Upper lobe of left lung (tissue), 6 donors: ENCODE results near the gene EVA1B. TPM values are rescaled to one million over a fixed set of nuclear protein-coding genes. Genes with fewer than 3 reads are reported as not detected.

Source experiments
- ATAC-seq, 2 donors: fragments of 200-7000 bp; cut with Tn5 transposase; one replicate each; pipeline ENCODE4 v1.9.1; 2022; ENCODE audit warnings: mild to moderate bottlenecking in 2 of 2, moderate library complexity in 2 of 2; ENCODE audit not compliant: low FRiP score in 2 of 2
- DNase-seq, 2 donors: peaks; one replicate each; pipeline ENCODE4 v3.0.0-alpha.2; 2019 to 2020
- H3K27ac ChIP-seq, 4 donors: fragments of 200-600 bp; sonication (generic); one replicate each; pipeline ENCODE4 v1.5.1; 2016 to 2019
- H3K27me3 ChIP-seq, 4 donors: fragments of 200-600 bp; sonication (generic); one replicate each; pipeline ENCODE4 v1.5.1; 2017 to 2019
- H3K36me3 ChIP-seq, 4 donors: fragments of 200-600 bp; sonication (generic); one replicate each; pipeline ENCODE4 v1.5.1; 2016 to 2019
- H3K4me1 ChIP-seq, 4 donors: fragments of 200-600 bp; sonication (generic); one replicate each; pipeline ENCODE4 v1.5.1; 2018 to 2019
- H3K4me3 ChIP-seq, 4 donors: fragments of 200-600 bp; sonication (generic); one replicate each; pipeline ENCODE4 v1.5.1; 2017 to 2019; ENCODE audit warnings: mild to moderate bottlenecking in 2 of 4, moderate library complexity in 1 of 4
- H3K9me3 ChIP-seq, 4 donors: fragments of 200-600 bp; sonication (generic); one replicate each; pipeline ENCODE4 v1.5.1; 2018 to 2019
- EP300 ChIP-seq, 4 donors: sonication (generic); formaldehyde crosslinking; IDR thresholded peaks; one replicate each; pipeline ENCODE4 v1.5.1; 2017; ENCODE audit warnings: antibody characterized with exemption in 4 of 4, control low read depth in 2 of 4
- POLR2A ChIP-seq, 4 donors: fragments of 450-650 bp; IDR thresholded peaks; one replicate each; pipeline ENCODE4 v1.5.1; 2016 to 2017; ENCODE audit warnings: antibody characterized with exemption in 4 of 4, mild to moderate bottlenecking in 2 of 4
- POLR2AphosphoS5 ChIP-seq, 2 donors: sonication (generic); formaldehyde crosslinking; IDR thresholded peaks; one replicate each; pipeline ENCODE4 v1.5.1; 2017; ENCODE audit warnings: antibody characterized with exemption in 2 of 2
- WGBS, 2 donors: methylation state at CpG; one replicate each; pipeline ENCODE4 v1.1.5; 2017 to 2018; 5-methylcytosine and 5-hydroxymethylcytosine counted together
- total RNA-seq, 6 donors: library from RNA; depleted of rRNA in 4 of 6; stranded (reverse); fragments of >200 nt in 4 of 6; gene quantifications; one replicate each; pipeline versions ENCODE4 v1.1.0 to v1.2.1, GENCODE V29; 2016 to 2021
- TF ChIP-seq, protein P1 (sequence below), 6 experiments: fragments of 450-650 bp in 4 of 6; fragments of 200-600 bp in 2 of 6; sonication (generic) in 2 of 6; IDR thresholded peaks; one replicate each; pipeline ENCODE4 v1.5.1; 2016 to 2019; ENCODE audit warnings: antibody characterized with exemption in 6 of 6
- donor health status: DM: no; HTN: no; CAD: no; lungs with moderate emphysema.
- donor health status: DM: no; HTN: yes; CAD: no; lungs with severe emphysema.

The EVA1B gene
- total RNA-seq, 6 donors from 2014 or later: 24.3 to 97.9 (median 36.6) TPM

GRCh38 chr1:36305915-36306209, 17.6 kb downstream of the EVA1B start:
- WGBS, 2 donors: 57 to 72% methylated on average over 7 of the region's 7 CpGs
- H3K27ac ChIP-seq: peak overlapping the region; percentile 79 to 90 (median 86)
- H3K27me3 ChIP-seq: no peaks in the 10 kb centered on the region
- peaks cover 12 to 38% (median 33%) of the 10 kb centered on the region in 4 donors for H3K36me3 ChIP-seq
- peak in 1 of 2 donors; percentile 53 for DNase-seq
- TF ChIP-seq EP300 (IDR thresholded peaks at IDR 0.05) (no peak), POLR2A (IDR thresholded peaks at IDR 0.05) (no peak), POLR2AphosphoS5 (IDR thresholded peaks at IDR 0.05) (peak in 1 of 2 donors; percentile 1)
- TF ChIP-seq, protein P1, sequence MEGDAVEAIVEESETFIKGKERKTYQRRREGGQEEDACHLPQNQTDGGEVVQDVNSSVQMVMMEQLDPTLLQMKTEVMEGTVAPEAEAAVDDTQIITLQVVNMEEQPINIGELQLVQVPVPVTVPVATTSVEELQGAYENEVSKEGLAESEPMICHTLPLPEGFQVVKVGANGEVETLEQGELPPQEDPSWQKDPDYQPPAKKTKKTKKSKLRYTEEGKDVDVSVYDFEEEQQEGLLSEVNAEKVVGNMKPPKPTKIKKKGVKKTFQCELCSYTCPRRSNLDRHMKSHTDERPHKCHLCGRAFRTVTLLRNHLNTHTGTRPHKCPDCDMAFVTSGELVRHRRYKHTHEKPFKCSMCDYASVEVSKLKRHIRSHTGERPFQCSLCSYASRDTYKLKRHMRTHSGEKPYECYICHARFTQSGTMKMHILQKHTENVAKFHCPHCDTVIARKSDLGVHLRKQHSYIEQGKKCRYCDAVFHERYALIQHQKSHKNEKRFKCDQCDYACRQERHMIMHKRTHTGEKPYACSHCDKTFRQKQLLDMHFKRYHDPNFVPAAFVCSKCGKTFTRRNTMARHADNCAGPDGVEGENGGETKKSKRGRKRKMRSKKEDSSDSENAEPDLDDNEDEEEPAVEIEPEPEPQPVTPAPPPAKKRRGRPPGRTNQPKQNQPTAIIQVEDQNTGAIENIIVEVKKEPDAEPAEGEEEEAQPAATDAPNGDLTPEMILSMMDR (IDR thresholded peaks at IDR 0.05): no peak
- H3K4me3 ChIP-seq: peak overlapping the region in 3 of 4 donors; percentile 77 to 90 (median 81)
- peaks cover 13 to 27% (median 22%) of the 10 kb centered on the region in 4 donors for H3K4me1 ChIP-seq
- H3K9me3 ChIP-seq: no peaks in the 10 kb centered on the region
- peak; percentile 1 to 52 for ATAC-seq

- Histone ChIP-seq H3K9me3 (no peaks in the 10 kb centered on the region), H3K4me1 (peaks cover 14 to 30% (median 26%) of the 10 kb centered on the region in 4 donors), H3K27me3 (no peaks in the 10 kb centered on the region), H3K36me3 (peaks cover 15 to 44% (median 38%) of the 10 kb centered on the region in 4 donors), H3K4me3 (peak overlapping the region in 2 of 4 donors; percentile 81 to 90), H3K27ac (peak overlapping the region; percentile 79 to 90 (median 86))
- no peak for TF ChIP-seq POLR2AphosphoS5 (IDR thresholded peaks at IDR 0.05)
- TF ChIP-seq, protein P1 (IDR thresholded peaks at IDR 0.05): no peak
- no peak for TF ChIP-seq POLR2A (IDR thresholded peaks at IDR 0.05)
- no peak for TF ChIP-seq EP300 (IDR thresholded peaks at IDR 0.05)
- no peak for ATAC-seq
- WGBS, 2 donors: 75 to 76% methylated on average over 10 of the region's 10 CpGs
- no peak for DNase-seq
Observed at GRCh38 chr1:36304970-36305914, 18.2 kb downstream of the EVA1B start.

DNA sequence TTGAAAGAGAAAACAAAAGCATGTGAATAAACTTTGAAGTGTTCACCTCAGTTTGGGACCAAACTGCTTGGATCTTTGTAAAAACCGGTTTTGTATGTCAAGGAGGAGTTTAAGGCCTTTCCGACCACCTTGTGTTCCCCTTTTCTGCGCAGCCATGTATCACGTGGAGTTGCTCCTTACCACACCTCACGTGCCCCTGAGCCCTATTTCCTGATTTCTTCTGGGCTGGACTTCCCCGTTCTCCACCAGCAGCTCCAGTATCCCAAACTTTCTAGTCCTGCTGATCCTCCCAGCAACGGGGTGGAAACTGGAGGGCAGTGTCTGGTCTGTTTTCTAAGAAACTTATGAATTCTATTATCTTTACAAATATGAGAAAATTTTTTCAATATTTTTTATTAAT, 18.9 kb downstream of the EVA1B start:
- H3K9me3 ChIP-seq: no peaks in the 10 kb centered on the region
- 60 to 69% methylated on average over 7 of the region's 7 CpGs for WGBS, 2 donors
- H3K27me3 ChIP-seq: no peaks in the 10 kb centered on the region
- ATAC-seq (no peak), DNase-seq (peak in 1 of 2 donors; percentile 69)
- H3K27ac ChIP-seq: peak overlapping the region in 1 of 4 donors; percentile 23
- H3K4me1 ChIP-seq: peaks cover 20 to 37% (median 33%) of the 10 kb centered on the region in 4 donors
- peaks cover 15 to 50% (median 38%) of the 10 kb centered on the region in 4 donors for H3K36me3 ChIP-seq
- no peak overlapping the region for H3K4me3 ChIP-seq
- TF ChIP-seq, protein P1 (IDR thresholded peaks at IDR 0.05): no peak
- TF ChIP-seq POLR2AphosphoS5 (IDR thresholded peaks at IDR 0.05) (no peak), POLR2A (IDR thresholded peaks at IDR 0.05) (no peak), EP300 (IDR thresholded peaks at IDR 0.05) (no peak)

GRCh38 chr1:36303650-36304360, 19.6 kb downstream of the EVA1B start:
- Histone ChIP-seq H3K36me3 (peaks cover 15 to 57% (median 43%) of the 10 kb centered on the region in 4 donors), H3K4me1 (peaks cover 20 to 40% (median 35%) of the 10 kb centered on the region in 4 donors), H3K27me3 (no peaks in the 10 kb centered on the region), H3K4me3 (no peak overlapping the region), H3K9me3 (no peaks in the 10 kb centered on the region), H3K27ac (no peak overlapping the region)
- WGBS, 2 donors: 92 to 93% methylated on average over 23 of the region's 23 CpGs
- ATAC-seq: no peak
- TF ChIP-seq POLR2AphosphoS5 (IDR thresholded peaks at IDR 0.05) (no peak), POLR2A (IDR thresholded peaks at IDR 0.05) (no peak), EP300 (IDR thresholded peaks at IDR 0.05) (no peak)
- TF ChIP-seq, protein P1 (IDR thresholded peaks at IDR 0.05): no peak
- peak in 1 of 2 donors; percentile 62 for DNase-seq
